H9 (cell line): ENCODE measurements around the gene EVI5L. TPM values are rescaled to one million over a fixed set of nuclear protein-coding genes. Genes with fewer than 3 reads are reported as not detected.

ENCODE experiments used
- DNase-seq: peaks from one replicate; pipeline ENCODE4 v3.0.0-alpha.2; 2017
- H2AFZ ChIP-seq: one replicate; pipeline ENCODE4 v1.6.1; 2013; ENCODE audit warnings: mild to moderate bottlenecking, low read length, control low read depth, moderate library complexity
- H2AK5ac ChIP-seq: 2 replicates; pipeline ENCODE4 v1.6.1; 2013; ENCODE audit warnings: low read length, control low read depth, mixed read lengths; ENCODE audit not compliant: insufficient read length
- H2BK120ac ChIP-seq: one replicate; pipeline ENCODE4 v1.6.1; 2013; ENCODE audit warnings: low read depth, mild to moderate bottlenecking, low read length, control low read depth, inconsistent platforms; ENCODE audit not compliant: poor library complexity, severe bottlenecking
- H2BK12ac ChIP-seq: 2 replicates; pipeline ENCODE4 v1.6.1; 2013; ENCODE audit warnings: low read length, control low read depth, mixed read lengths, low read depth; ENCODE audit not compliant: insufficient read length
- H2BK15ac ChIP-seq: 2 replicates; pipeline ENCODE4 v1.6.1; 2013; ENCODE audit warnings: low read depth, low read length, control low read depth
- H2BK20ac ChIP-seq: one replicate; pipeline ENCODE4 v1.6.1; 2013; ENCODE audit warnings: low read depth, mild to moderate bottlenecking, low read length, control low read depth, inconsistent platforms; ENCODE audit not compliant: poor library complexity, severe bottlenecking
- H2BK5ac ChIP-seq: 2 replicates; pipeline ENCODE4 v1.6.1; 2013; ENCODE audit warnings: low read length, control low read depth, mixed read lengths; ENCODE audit not compliant: insufficient read length
- H3K14ac ChIP-seq: 2 replicates; pipeline ENCODE4 v1.6.1; 2013; ENCODE audit warnings: low read length, control low read depth; ENCODE audit not compliant: insufficient read depth
- H3K18ac ChIP-seq: 2 replicates; pipeline ENCODE4 v1.6.1; 2013; ENCODE audit warnings: low read depth, mild to moderate bottlenecking, mixed read lengths, low read length, control low read depth; ENCODE audit not compliant: insufficient read length
- H3K23ac ChIP-seq: 2 replicates; pipeline ENCODE4 v1.6.1; 2013; ENCODE audit warnings: low read length, control low read depth, mixed read lengths, low read depth; ENCODE audit not compliant: insufficient read length
- H3K23me2 ChIP-seq: 2 replicates; pipeline ENCODE4 v1.6.1; 2013; ENCODE audit warnings: low read depth, mild to moderate bottlenecking, mixed read lengths, low read length, control low read depth; ENCODE audit not compliant: insufficient read length, poor library complexity, severe bottlenecking
- H3K27ac ChIP-seq: 2 replicates; pipeline ENCODE4 v1.5.1; 2013; ENCODE audit warnings: low read length, control low read depth, mixed read lengths, low read depth; ENCODE audit not compliant: insufficient read length
- H3K27me3 ChIP-seq: 2 replicates; pipeline ENCODE4 v1.6.1; 2013; ENCODE audit warnings: low read length, control low read depth, inconsistent platforms; ENCODE audit not compliant: insufficient read depth
- H3K4ac ChIP-seq: 2 replicates; pipeline ENCODE4 v1.6.1; 2013; ENCODE audit warnings: low read depth, mild to moderate bottlenecking, control low read depth, inconsistent platforms, low read length, moderate library complexity
- H3K4me1 ChIP-seq: 2 replicates; pipeline ENCODE4 v1.6.1; 2013; ENCODE audit warnings: low read length, control low read depth, inconsistent platforms; ENCODE audit not compliant: insufficient read depth
- H3K4me2 ChIP-seq: 2 replicates; pipeline ENCODE4 v1.6.1; 2013; ENCODE audit warnings: low read length, control low read depth, mixed read lengths; ENCODE audit not compliant: insufficient read length, insufficient read depth
- H3K56ac ChIP-seq: 2 replicates; pipeline ENCODE4 v1.6.1; 2013; ENCODE audit warnings: low read depth, mild to moderate bottlenecking, mixed read lengths, low read length, control low read depth; ENCODE audit not compliant: insufficient read length
- H3K79me1 ChIP-seq: 2 replicates; pipeline ENCODE4 v1.6.1; 2013; ENCODE audit warnings: low read depth, mild to moderate bottlenecking, moderate library complexity, low read length, control low read depth, inconsistent platforms; ENCODE audit not compliant: insufficient read depth, poor library complexity, severe bottlenecking
- H3K79me2 ChIP-seq: 2 replicates; pipeline ENCODE4 v1.6.1; 2013; ENCODE audit warnings: low read length, control low read depth, inconsistent platforms; ENCODE audit not compliant: insufficient read depth
- H3K9ac ChIP-seq: 2 replicates; pipeline ENCODE4 v1.6.1; 2013; ENCODE audit warnings: low read length, control low read depth, mixed read lengths; ENCODE audit not compliant: insufficient read length; ENCODE audit errors: extremely low read depth
- H3K9me3 ChIP-seq: one replicate; pipeline ENCODE4 v1.6.1; 2013; ENCODE audit warnings: low read depth, low read length, inconsistent platforms; ENCODE audit not compliant: control insufficient read depth
- H3T11ph ChIP-seq: one replicate; pipeline ENCODE4 v1.6.1; 2013; ENCODE audit warnings: mild to moderate bottlenecking, low read length, control low read depth, inconsistent platforms
- H4K20me1 ChIP-seq: one replicate; pipeline ENCODE4 v1.6.1; 2013; ENCODE audit not compliant: control insufficient read depth, insufficient read length, insufficient read depth
- H4K5ac ChIP-seq: 2 replicates; pipeline ENCODE4 v1.6.1; 2013; ENCODE audit warnings: low read depth, mild to moderate bottlenecking, mixed read lengths, low read length, control low read depth; ENCODE audit not compliant: insufficient read length
- H4K8ac ChIP-seq: replicated peaks from 2 replicates; pipeline ENCODE4 v1.6.1; 2013; ENCODE audit warnings: low read length, control low read depth, mixed read lengths, low read depth; ENCODE audit not compliant: insufficient read length
- H4K91ac ChIP-seq: 2 replicates; pipeline ENCODE4 v1.6.1; 2013; ENCODE audit warnings: low read depth, mild to moderate bottlenecking, moderate library complexity, mixed read lengths, low read length, control low read depth; ENCODE audit not compliant: insufficient read length
- H3K27ac Mint-ChIP-seq, 3 experiments: 2 replicates in 2 of 3; 3 replicates in 1 of 3; pipeline ENCODE4 v1.8.0; 2020 to 2021; ENCODE audit warnings: mixed read lengths in 3 of 3, mild to moderate bottlenecking in 1 of 3, moderate library complexity in 1 of 3
- H3K27me3 Mint-ChIP-seq: 2 replicates; pipeline ENCODE4 v1.8.0; 2021; ENCODE audit warnings: low read depth, mild to moderate bottlenecking, moderate library complexity, mixed read lengths
- H3K36me3 Mint-ChIP-seq, 3 experiments: 2 replicates in 2 of 3; 3 replicates in 1 of 3; pipeline ENCODE4 v1.8.0; 2020 to 2021; ENCODE audit warnings: low read depth in 3 of 3, mixed read lengths in 3 of 3; ENCODE audit not compliant: insufficient read depth in 1 of 3
- H3K4me1 Mint-ChIP-seq, 2 experiments: 2 replicates each; pipeline ENCODE4 v1.8.0; 2020; ENCODE audit warnings: mixed read lengths in 2 of 2
- H3K4me3 Mint-ChIP-seq, 2 experiments: 2 replicates in 1 of 2; 3 replicates in 1 of 2; pipeline ENCODE4 v1.8.0; 2020 to 2021; ENCODE audit warnings: mild to moderate bottlenecking in 2 of 2, mixed read lengths in 2 of 2, moderate library complexity in 1 of 2
- H3K9me3 Mint-ChIP-seq, 2 experiments: 2 replicates in 1 of 2; 3 replicates in 1 of 2; pipeline ENCODE4 v1.8.0; 2020; ENCODE audit warnings: mild to moderate bottlenecking in 2 of 2, mixed read lengths in 2 of 2, moderate library complexity in 1 of 2
- whole genome bisulfite sequencing: extraction: QIAGEN DNeasy Blood & Tissue Kit; methylation state at CpG from one replicate; pipeline ENCODE4 v1.1.7; 2013; ENCODE audit warnings: missing lambda C conversion rate, low lambda C conversion rate, mixed read lengths; ENCODE audit not compliant: insufficient read length; ENCODE audit errors: extremely low coverage; 5-methylcytosine and 5-hydroxymethylcytosine counted together
- total RNA-seq: library from RNA; stranded (reverse); gene quantifications from 2 replicates; pipeline ENCODE4 v1.2.1, GENCODE V29; 2021
- TF ChIP-seq, protein P1 (sequence below): fragments of 200-600 bp; sonication (generic); conservative IDR thresholded peaks from 3 replicates; pipeline ENCODE4 v1.8.0; 2021; ENCODE audit warnings: antibody characterized with exemption, mild to moderate bottlenecking

The EVI5L gene
- total RNA-seq, 1 experiment from 2014 or later: 7.1 TPM

DNA sequence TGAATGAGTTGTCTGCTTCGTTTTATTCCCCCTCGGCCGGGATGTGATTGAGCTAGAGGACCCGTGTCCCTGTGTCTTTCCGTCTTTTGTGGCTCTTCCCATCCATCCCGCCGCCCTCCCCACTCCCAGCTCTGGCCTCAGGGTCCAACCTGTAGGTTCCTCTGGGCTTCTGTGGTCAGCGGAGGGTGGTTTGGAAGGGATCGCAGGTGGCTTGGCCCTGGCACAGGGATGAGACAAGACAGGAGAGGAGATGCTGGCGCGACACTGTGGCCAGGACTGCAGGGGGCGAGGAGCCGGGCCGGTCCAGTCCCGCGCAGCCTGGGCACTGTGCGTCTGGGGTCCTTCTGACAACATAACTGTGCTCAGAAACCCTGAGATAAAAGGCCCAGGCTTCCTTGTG, 2.0 kb downstream of the EVI5L start:
- no CpG with 5 or more reads among the region's 17 CpGs for WGBS
- no peak overlapping the region for H2BK12ac ChIP-seq
- no peaks in the 10 kb centered on the region for H3K9me3 ChIP-seq
- H2BK20ac ChIP-seq: no peak overlapping the region
- H3K4me3 Mint-ChIP-seq: peak overlapping the region; percentile 64 to 82; a peak in 1 of 5 replicates
- no peak overlapping the region; a peak in 1 of 7 replicates for H3K27ac Mint-ChIP-seq
- no peak overlapping the region for H3K23ac ChIP-seq
- no peak overlapping the region for H3K14ac ChIP-seq
- no peaks in the 10 kb centered on the region for H4K20me1 ChIP-seq
- H3K4me2 ChIP-seq: no peak overlapping the region
- H3K79me1 ChIP-seq: no peaks in the 10 kb centered on the region
- H2AK5ac ChIP-seq: no peak overlapping the region
- H3K36me3 Mint-ChIP-seq: no peaks in the 10 kb centered on the region
- no peak overlapping the region for H3K18ac ChIP-seq
- H3K27ac ChIP-seq: no peak overlapping the region
- H3K4ac ChIP-seq: no peak overlapping the region
- H3K9me3 Mint-ChIP-seq: no peaks in the 10 kb centered on the region
- peaks cover 53% of the 10 kb centered on the region for H3K27me3 Mint-ChIP-seq
- H3K27me3 ChIP-seq: no peaks in the 10 kb centered on the region
- H3K79me2 ChIP-seq: no peaks in the 10 kb centered on the region
- H4K5ac ChIP-seq: no peak overlapping the region
- no peak overlapping the region for H2AFZ ChIP-seq
- no peak overlapping the region for H2BK15ac ChIP-seq
- no peak for DNase-seq
- H3K56ac ChIP-seq: no peak overlapping the region
- no peak overlapping the region for H2BK5ac ChIP-seq
- no peak overlapping the region for H3K9ac ChIP-seq
- peaks cover 18 to 22% of the 10 kb centered on the region in 2 experiments for H3K4me1 Mint-ChIP-seq
- H4K91ac ChIP-seq: no peak overlapping the region
- peaks cover 3% of the 10 kb centered on the region for H3K23me2 ChIP-seq
- H2BK120ac ChIP-seq: no peak overlapping the region
- H3K4me1 ChIP-seq: no peaks in the 10 kb centered on the region
- TF ChIP-seq, protein P1, sequence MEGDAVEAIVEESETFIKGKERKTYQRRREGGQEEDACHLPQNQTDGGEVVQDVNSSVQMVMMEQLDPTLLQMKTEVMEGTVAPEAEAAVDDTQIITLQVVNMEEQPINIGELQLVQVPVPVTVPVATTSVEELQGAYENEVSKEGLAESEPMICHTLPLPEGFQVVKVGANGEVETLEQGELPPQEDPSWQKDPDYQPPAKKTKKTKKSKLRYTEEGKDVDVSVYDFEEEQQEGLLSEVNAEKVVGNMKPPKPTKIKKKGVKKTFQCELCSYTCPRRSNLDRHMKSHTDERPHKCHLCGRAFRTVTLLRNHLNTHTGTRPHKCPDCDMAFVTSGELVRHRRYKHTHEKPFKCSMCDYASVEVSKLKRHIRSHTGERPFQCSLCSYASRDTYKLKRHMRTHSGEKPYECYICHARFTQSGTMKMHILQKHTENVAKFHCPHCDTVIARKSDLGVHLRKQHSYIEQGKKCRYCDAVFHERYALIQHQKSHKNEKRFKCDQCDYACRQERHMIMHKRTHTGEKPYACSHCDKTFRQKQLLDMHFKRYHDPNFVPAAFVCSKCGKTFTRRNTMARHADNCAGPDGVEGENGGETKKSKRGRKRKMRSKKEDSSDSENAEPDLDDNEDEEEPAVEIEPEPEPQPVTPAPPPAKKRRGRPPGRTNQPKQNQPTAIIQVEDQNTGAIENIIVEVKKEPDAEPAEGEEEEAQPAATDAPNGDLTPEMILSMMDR: no peak
- no peak overlapping the region for H4K8ac ChIP-seq
- H3T11ph ChIP-seq: no peak overlapping the region
